ENCODE measurements around the gene MTOR. TPM values are rescaled to one million over a fixed set of nuclear protein-coding genes. Genes with fewer than 3 reads are reported as not detected.
A peak's percentile ranks its signal among the peaks of the same experiment; 100 is the strongest.
"Not testable (repeated sequence)": the region's sequence is repeated elsewhere in the genome, so short reads cannot be mapped to it uniquely, and the experiment has no call there.

The MTOR gene
- total RNA-seq, 1 donor from 2014 or later, result 27.2 TPM

GRCh38 chr1:11180342-11180744, 82.0 kb downstream of the MTOR start:
- DNase-seq, result no peak

- not testable (repeated sequence) for DNase-seq
Observed at GRCh38 chr1:11179749-11180148, 82.6 kb downstream of the MTOR start.

GRCh38 chr1:11179125-11179524, 83.2 kb downstream of the MTOR start:
- DNase-seq, result no peak

- DNase-seq, result no peak
Observed at GRCh38 chr1:11178021-11179015, 84.0 kb downstream of the MTOR start.

GRCh38 chr1:11176081-11176706, 86.2 kb downstream of the MTOR start:
- no peak for DNase-seq

- no peak for DNase-seq
Observed at GRCh38 chr1:11175461-11175860, 86.9 kb downstream of the MTOR start.

- no peak for DNase-seq
Observed at GRCh38 chr1:11174261-11174942, 87.9 kb downstream of the MTOR start.

GRCh38 chr1:11170102-11170501, 92.2 kb downstream of the MTOR start:
- DNase-seq, result no peak

- no peak for DNase-seq
Observed at GRCh38 chr1:11169202-11169601, 93.1 kb downstream of the MTOR start.

GRCh38 chr1:11168731-11169130, 93.6 kb downstream of the MTOR start:
- no peak for DNase-seq

GRCh38 chr1:11166744-11167143, 95.6 kb downstream of the MTOR start:
- not testable (repeated sequence) for DNase-seq

GRCh38 chr1:11162752-11163151, 99.6 kb downstream of the MTOR start:
- not testable (repeated sequence) for DNase-seq

- DNase-seq, result peak; percentile 18
Observed at GRCh38 chr1:11158720-11159321, 103.5 kb downstream of the MTOR start.

- DNase-seq, result no peak
Observed at GRCh38 chr1:11158291-11158690, 104.1 kb downstream of the MTOR start.

- peak; percentile 37 for DNase-seq
Observed at GRCh38 chr1:11157867-11158266, 104.5 kb downstream of the MTOR start.

- DNase-seq, result no peak
Observed at GRCh38 chr1:11157394-11157793, 105.0 kb downstream of the MTOR start.

- no peak for DNase-seq
Observed at GRCh38 chr1:11156963-11157362, 105.4 kb downstream of the MTOR start.

GRCh38 chr1:11156441-11156840, 105.9 kb downstream of the MTOR start:
- no peak for DNase-seq

GRCh38 chr1:11153184-11153583, 109.2 kb downstream of the MTOR start:
- no peak for DNase-seq

GRCh38 chr1:11152755-11153154, 109.6 kb downstream of the MTOR start:
- no peak for DNase-seq

- DNase-seq, result peak; percentile 28
Observed at GRCh38 chr1:11151826-11152612, 110.3 kb downstream of the MTOR start.

GRCh38 chr1:11151114-11151513, 111.2 kb downstream of the MTOR start:
- DNase-seq, result no peak
